ENCODE data around the gene IL1A. TPM values are rescaled to one million over a fixed set of nuclear protein-coding genes. Genes with fewer than 3 reads are reported as not detected.

IL1A gene
- total and polyA plus RNA-seq, 9 of the 15 experiments (the other 6 are each of a cell fraction or from before 2014, with no cell fraction given), result 0.03 to 0.27 (median 0.14) TPM; not detected in 2

DNA sequence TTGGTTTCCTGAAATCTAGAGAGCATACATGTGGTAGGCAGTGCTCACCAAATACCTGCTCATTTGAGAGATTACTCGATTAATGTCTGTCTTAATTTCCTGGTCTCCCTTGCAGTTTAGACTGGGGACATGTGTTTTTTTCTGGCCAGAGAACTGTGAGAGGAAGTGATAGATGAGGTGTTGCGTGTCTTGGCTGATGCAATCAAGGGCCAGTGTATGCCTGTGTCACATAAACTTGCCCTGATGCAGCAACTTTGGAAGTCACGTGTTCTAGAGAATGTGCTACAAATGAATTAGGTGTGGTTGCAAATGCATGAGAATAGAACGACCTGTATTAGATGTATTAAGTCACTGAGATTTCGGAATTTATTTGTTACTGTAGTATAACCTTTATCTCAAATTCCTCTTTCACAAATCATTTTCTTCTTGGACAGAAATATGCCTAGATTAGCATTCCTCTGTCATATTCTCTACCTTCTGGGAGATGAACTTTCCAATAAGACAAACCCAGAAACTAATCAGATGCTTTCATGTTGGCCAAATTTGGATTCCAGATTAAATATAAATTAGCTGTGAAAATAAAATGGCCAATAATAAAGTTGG, 9.9 kb upstream of the IL1A start (continued):
- TF ChIP-seq, protein P1, sequence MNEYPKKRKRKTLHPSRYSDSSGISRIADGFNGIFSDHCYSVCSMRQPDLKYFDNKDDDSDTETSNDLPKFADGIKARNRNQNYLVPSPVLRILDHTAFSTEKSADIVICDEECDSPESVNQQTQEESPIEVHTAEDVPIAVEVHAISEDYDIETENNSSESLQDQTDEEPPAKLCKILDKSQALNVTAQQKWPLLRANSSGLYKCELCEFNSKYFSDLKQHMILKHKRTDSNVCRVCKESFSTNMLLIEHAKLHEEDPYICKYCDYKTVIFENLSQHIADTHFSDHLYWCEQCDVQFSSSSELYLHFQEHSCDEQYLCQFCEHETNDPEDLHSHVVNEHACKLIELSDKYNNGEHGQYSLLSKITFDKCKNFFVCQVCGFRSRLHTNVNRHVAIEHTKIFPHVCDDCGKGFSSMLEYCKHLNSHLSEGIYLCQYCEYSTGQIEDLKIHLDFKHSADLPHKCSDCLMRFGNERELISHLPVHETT (CRISPR knock-in tag; conservative IDR thresholded peaks at IDR 0.05 in 1 of 2, IDR thresholded peaks at IDR 0.05 in 1 of 2), result no peak
- TF ChIP-seq KAT2B (IDR thresholded peaks at IDR 0.05; ENCODE audit: low read depth, low read length) (no peak), ZNF79 (CRISPR knock-in tag; IDR thresholded peaks at IDR 0.05; ENCODE audit: low read depth) (no peak), ZNF316 (IDR thresholded peaks at IDR 0.05) (peak; percentile 94), ZNF212 (CRISPR knock-in tag; IDR thresholded peaks at IDR 0.05) (no peak), RHOXF2B (CRISPR knock-in tag; conservative IDR thresholded peaks at IDR 0.05) (0 out of 2 replicates have a peak, but pooled peaks have one; percentile 10), C11orf30 (IDR thresholded peaks at IDR 0.05; ENCODE audit: low read depth) (peak; percentile 94), ZC3H8 (IDR thresholded peaks at IDR 0.05) (no peak), ZNF384 (IDR thresholded peaks at IDR 0.05; ENCODE audit: low read depth, low read length) (peak; percentile 85), LARP7 (IDR thresholded peaks at IDR 0.05) (no peak), PHF8 (IDR thresholded peaks at IDR 0.05; ENCODE audit: borderline replicate concordance, low read length) (no peak)
- TF ChIP-seq, protein P2, sequence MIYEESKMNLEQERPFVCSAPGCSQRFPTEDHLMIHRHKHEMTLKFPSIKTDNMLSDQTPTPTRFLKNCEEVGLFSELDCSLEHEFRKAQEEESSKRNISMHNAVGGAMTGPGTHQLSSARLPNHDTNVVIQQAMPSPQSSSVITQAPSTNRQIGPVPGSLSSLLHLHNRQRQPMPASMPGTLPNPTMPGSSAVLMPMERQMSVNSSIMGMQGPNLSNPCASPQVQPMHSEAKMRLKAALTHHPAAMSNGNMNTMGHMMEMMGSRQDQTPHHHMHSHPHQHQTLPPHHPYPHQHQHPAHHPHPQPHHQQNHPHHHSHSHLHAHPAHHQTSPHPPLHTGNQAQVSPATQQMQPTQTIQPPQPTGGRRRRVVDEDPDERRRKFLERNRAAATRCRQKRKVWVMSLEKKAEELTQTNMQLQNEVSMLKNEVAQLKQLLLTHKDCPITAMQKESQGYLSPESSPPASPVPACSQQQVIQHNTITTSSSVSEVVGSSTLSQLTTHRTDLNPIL (CRISPR knock-in tag; IDR thresholded peaks at IDR 0.05), result peak; percentile 76; the same call in 1 of the 2 replicates
- TF ChIP-seq, protein P3, sequence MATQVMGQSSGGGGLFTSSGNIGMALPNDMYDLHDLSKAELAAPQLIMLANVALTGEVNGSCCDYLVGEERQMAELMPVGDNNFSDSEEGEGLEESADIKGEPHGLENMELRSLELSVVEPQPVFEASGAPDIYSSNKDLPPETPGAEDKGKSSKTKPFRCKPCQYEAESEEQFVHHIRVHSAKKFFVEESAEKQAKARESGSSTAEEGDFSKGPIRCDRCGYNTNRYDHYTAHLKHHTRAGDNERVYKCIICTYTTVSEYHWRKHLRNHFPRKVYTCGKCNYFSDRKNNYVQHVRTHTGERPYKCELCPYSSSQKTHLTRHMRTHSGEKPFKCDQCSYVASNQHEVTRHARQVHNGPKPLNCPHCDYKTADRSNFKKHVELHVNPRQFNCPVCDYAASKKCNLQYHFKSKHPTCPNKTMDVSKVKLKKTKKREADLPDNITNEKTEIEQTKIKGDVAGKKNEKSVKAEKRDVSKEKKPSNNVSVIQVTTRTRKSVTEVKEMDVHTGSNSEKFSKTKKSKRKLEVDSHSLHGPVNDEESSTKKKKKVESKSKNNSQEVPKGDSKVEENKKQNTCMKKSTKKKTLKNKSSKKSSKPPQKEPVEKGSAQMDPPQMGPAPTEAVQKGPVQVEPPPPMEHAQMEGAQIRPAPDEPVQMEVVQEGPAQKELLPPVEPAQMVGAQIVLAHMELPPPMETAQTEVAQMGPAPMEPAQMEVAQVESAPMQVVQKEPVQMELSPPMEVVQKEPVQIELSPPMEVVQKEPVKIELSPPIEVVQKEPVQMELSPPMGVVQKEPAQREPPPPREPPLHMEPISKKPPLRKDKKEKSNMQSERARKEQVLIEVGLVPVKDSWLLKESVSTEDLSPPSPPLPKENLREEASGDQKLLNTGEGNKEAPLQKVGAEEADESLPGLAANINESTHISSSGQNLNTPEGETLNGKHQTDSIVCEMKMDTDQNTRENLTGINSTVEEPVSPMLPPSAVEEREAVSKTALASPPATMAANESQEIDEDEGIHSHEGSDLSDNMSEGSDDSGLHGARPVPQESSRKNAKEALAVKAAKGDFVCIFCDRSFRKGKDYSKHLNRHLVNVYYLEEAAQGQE (IDR thresholded peaks at IDR 0.05; ENCODE audit: borderline replicate concordance), result peak; percentile 77
- TF ChIP-seq, protein P3 (CRISPR knock-in tag; IDR thresholded peaks at IDR 0.05; ENCODE audit: low read depth), result no peak

Measured in K562 (cell line).